SHP77 (cell line): ENCODE data around the gene LRRC4.

Source experiments
- DNase-seq, 2 experiments: peaks; one replicate each; lab custom pipeline; 2025; lab: John Stamatoyannopoulos, UW

LRRC4 gene

GRCh38 chr7:127979113-127979727 is 52.0 kb downstream of the LRRC4 start:
- no peak for DNase-seq

DNA sequence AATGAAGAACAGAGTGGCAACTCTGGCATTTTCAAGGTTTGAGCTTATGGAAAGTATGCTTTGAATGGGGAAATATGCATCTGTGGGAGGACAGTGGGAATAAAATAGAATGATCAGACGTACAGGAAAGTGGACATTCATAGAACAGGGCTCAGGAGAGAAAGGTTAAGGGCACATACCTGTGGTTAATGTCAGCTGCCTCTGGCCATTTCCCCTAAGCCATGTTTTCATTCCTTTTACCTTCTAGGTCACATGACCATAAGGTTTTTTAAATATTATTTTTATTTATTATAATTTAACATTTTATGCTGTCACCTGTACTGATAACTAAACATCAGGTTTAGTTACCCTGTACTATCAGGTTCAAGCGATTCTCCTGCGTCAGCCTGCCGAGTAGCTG is 52.8 kb downstream of the LRRC4 start:
- no peak for DNase-seq
